Breast epithelium (tissue), 4 donors: ENCODE measurements around the gene ANXA2R. TPM values are rescaled to one million over a fixed set of nuclear protein-coding genes. Genes with fewer than 3 reads are reported as not detected.
"Not testable (repeated sequence)": the region's sequence is repeated elsewhere in the genome, so short reads cannot be mapped to it uniquely, and the experiment has no call there.

Experiments
- DNase-seq, 2 donors: peaks; one replicate each; pipeline ENCODE4 v3.0.0-alpha.2; 2019; ENCODE audit warnings: low spot score in 2 of 2
- H3K27ac ChIP-seq, 2 donors: fragments of 200-600 bp; sonication (generic) in 1 of 2; one replicate each; pipeline ENCODE4 v1.5.1; 2016 to 2019; ENCODE audit warnings: mild to moderate bottlenecking in 1 of 2
- H3K27me3 ChIP-seq, 2 donors: fragments of 200-600 bp; sonication (generic) in 1 of 2; one replicate each; pipeline versions ENCODE4 v1.5.1 to v1.6.0; 2017 to 2019; ENCODE audit warnings: control low read depth in 1 of 2, mild to moderate bottlenecking in 1 of 2
- H3K36me3 ChIP-seq: fragments of 200-600 bp; one replicate; pipeline ENCODE4 v1.5.1; 2019
- H3K4me1 ChIP-seq, 2 donors: fragments of 200-600 bp; sonication (generic); one replicate each; pipeline ENCODE4 v1.5.1; 2016 to 2019; ENCODE audit warnings: control low read depth in 1 of 2
- H3K4me3 ChIP-seq, 3 donors: fragments of 200-600 bp; sonication (generic); 1 replicate in 2 of 3; 2 replicates in 1 of 3; pipeline ENCODE4 v1.5.1; 2016 to 2019; ENCODE audit warnings: mild to moderate bottlenecking in 3 of 3, moderate library complexity in 2 of 3
- H3K9me3 ChIP-seq, 2 donors: fragments of 200-600 bp; sonication (generic) in 1 of 2; one replicate each; pipeline ENCODE4 v1.5.1; 2016 to 2019; ENCODE audit warnings: control low read depth in 1 of 2
- CTCF ChIP-seq, 3 donors: fragments of 450-650 bp; IDR thresholded peaks; one replicate each; pipeline ENCODE4 v1.5.1; 2016 to 2017; ENCODE audit warnings: antibody characterized with exemption in 3 of 3, mild to moderate bottlenecking in 3 of 3, moderate library complexity in 3 of 3
- POLR2A ChIP-seq: fragments of 450-650 bp; IDR thresholded peaks from one replicate; pipeline ENCODE4 v1.6.1; 2016; ENCODE audit warnings: antibody characterized with exemption, mild to moderate bottlenecking, moderate library complexity
- POLR2AphosphoS5 ChIP-seq, 3 donors: sonication (generic); formaldehyde crosslinking; IDR thresholded peaks; one replicate each; pipeline ENCODE4 v1.6.1; 2017; ENCODE audit warnings: antibody characterized with exemption in 3 of 3
- intact Hi-C: fragments of 100-400 bp; cut with DNase I; formaldehyde crosslinking; loops from one replicate; pipeline ENCODE4 v1.15.1; 2023; ENCODE audit warnings: low total_unique reads
- total RNA-seq, 3 donors: library from RNA; depleted of rRNA; stranded (reverse); fragments of >200 nt; gene quantifications; one replicate each; pipeline ENCODE4 v1.1.0, GENCODE V29; 2016

The ANXA2R gene
- 1 to 10 TPM; 3.2 to 5.4 (median 4.6) TPM for total RNA-seq

GRCh38 chr5:43040287-43041098, at the start of gene ANXA2R:
ANXA2R (minus strand) TSS chr5:43040319; CDS start chr5:43040046, 273 bp downstream.
- Histone ChIP-seq H3K27me3 (no peaks in the 10 kb centered on the region), H3K9me3 (no peaks in the 10 kb centered on the region), H3K4me1 (no peaks in the 10 kb centered on the region), H3K4me3 (peak within 1 kb of the TSS; percentile 68 to 87 (median 75)), H3K27ac (peak within 1 kb of the TSS; percentile 92 to 97), H3K36me3 (no peaks in the 10 kb centered on the region)
- intact Hi-C loops, result no loop called here
- TF ChIP-seq POLR2AphosphoS5 (IDR thresholded peaks at IDR 0.05) (peak; percentile 63 to 73 (median 71)), CTCF (IDR thresholded peaks at IDR 0.05) (peak; percentile 54 to 74 (median 74)), POLR2A (no peak)
- peak; percentile 63 to 73 for DNase-seq

- intact Hi-C loops, H3K4me1 ChIP-seq, H3K4me3 ChIP-seq, H3K9me3 ChIP-seq, H3K36me3 ChIP-seq, DNase-seq, H3K27me3 ChIP-seq, H3K27ac ChIP-seq: not testable (repeated sequence)
These were observed 46.2 kb upstream of the ANXA2R start for GRCh38 chr5:43086118-43086908.

- intact Hi-C loops, result no loop called here
- no peaks in the 10 kb centered on the region for H3K4me1 ChIP-seq
These were observed 45.3 kb upstream of the ANXA2R start for GRCh38 chr5:43085453-43085852.

GRCh38 chr5:43084468-43084867, 44.3 kb upstream of the ANXA2R start:
- H3K4me1 ChIP-seq, H3K36me3 ChIP-seq, H3K9me3 ChIP-seq, H3K27me3 ChIP-seq, DNase-seq, H3K27ac ChIP-seq, H3K4me3 ChIP-seq, intact Hi-C loops: not testable (repeated sequence)

More at GRCh38 chr5:43085453-43085852, 45.3 kb upstream of the ANXA2R start:
- no peak for DNase-seq
- H3K36me3 ChIP-seq, result peaks cover 5% of the 10 kb centered on the region
- H3K27ac ChIP-seq, result no peak overlapping the region
- no peaks in the 10 kb centered on the region for H3K27me3 ChIP-seq
- no peaks in the 10 kb centered on the region for H3K9me3 ChIP-seq
- TF ChIP-seq POLR2A (no peak), CTCF (IDR thresholded peaks at IDR 0.05) (no peak), POLR2AphosphoS5 (IDR thresholded peaks at IDR 0.05) (no peak)
- no peak overlapping the region for H3K4me3 ChIP-seq

GRCh38 chr5:43081345-43081744, 41.2 kb upstream of the ANXA2R start:
- DNase-seq, H3K36me3 ChIP-seq, intact Hi-C loops: not testable (repeated sequence)

GRCh38 chr5:43078956-43079355, 38.8 kb upstream of the ANXA2R start:
- no peak overlapping the region for H3K27ac ChIP-seq
- DNase-seq, result no peak
- no peaks in the 10 kb centered on the region for H3K9me3 ChIP-seq
- intact Hi-C loops, result no loop called here
- H3K4me1 ChIP-seq, result no peaks in the 10 kb centered on the region
- no peak for TF ChIP-seq POLR2AphosphoS5 (IDR thresholded peaks at IDR 0.05)
- TF ChIP-seq POLR2A, result no peak
- no peak for TF ChIP-seq CTCF (IDR thresholded peaks at IDR 0.05)
- H3K27me3 ChIP-seq, result no peaks in the 10 kb centered on the region
- H3K36me3 ChIP-seq, result peaks cover 5% of the 10 kb centered on the region
- H3K4me3 ChIP-seq, result no peak overlapping the region

More at GRCh38 chr5:43081345-43081744, 41.2 kb upstream of the ANXA2R start:
- H3K4me3 ChIP-seq, H3K27ac ChIP-seq, H3K4me1 ChIP-seq, H3K27me3 ChIP-seq, H3K9me3 ChIP-seq: not testable (repeated sequence)

GRCh38 chr5:43077446-43078191, 37.5 kb upstream of the ANXA2R start:
- H3K36me3 ChIP-seq, H3K4me3 ChIP-seq, H3K27me3 ChIP-seq, DNase-seq, H3K27ac ChIP-seq, intact Hi-C loops, H3K9me3 ChIP-seq, H3K4me1 ChIP-seq: not testable (repeated sequence)
